ENCODE data around the gene MAML2.

DNA sequence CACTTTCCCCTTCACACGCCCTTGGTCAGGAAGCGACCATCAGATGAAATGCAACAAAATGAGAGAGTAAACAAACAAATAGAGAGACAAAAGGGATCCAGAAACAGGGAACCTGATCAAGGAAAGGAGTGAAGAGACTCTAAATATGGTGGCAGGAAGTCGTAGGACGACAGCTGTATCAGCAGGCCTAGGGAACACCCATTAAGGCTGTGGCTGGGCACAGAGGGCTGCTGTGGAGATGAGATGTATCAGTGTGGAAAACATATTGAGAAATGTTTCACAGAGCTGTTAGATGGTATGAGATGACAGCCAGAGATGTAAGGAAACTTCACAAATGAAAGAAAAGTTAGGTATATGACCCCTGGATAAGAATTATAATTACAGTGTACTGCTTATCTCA, 263.3 kb downstream of the MAML2 start:
- TF ChIP-seq CTCF (IDR thresholded peaks at IDR 0.05) (no peak), POLR2AphosphoS5 (IDR thresholded peaks at IDR 0.05; ENCODE audit: low read depth, low read length) (no peak), SIN3A (IDR thresholded peaks at IDR 0.05; ENCODE audit: borderline replicate concordance, insufficient read depth, low read depth, low read length) (no peak), TCF7L2 (IDR thresholded peaks at IDR 0.05; ENCODE audit: low read depth, low read length) (no peak), REST (IDR thresholded peaks at IDR 0.05; ENCODE audit: insufficient read depth in 1 of 2, low read depth in 2 of 2, low read length in 1 of 2) (no peak)

Data from Panc1 (cell line).